Endothelial cell of umbilical vein (primary cell): ENCODE data around the gene CHMP4A.

Experiments
- CTCF ChIP-seq, 2 donors: IDR thresholded peaks; 1 replicate in 1 of 2; 2 replicates in 1 of 2; pipeline ENCODE4 v1.5.1; 2011; ENCODE audit warnings: low read length in 2 of 2, mild to moderate bottlenecking in 2 of 2, moderate library complexity in 2 of 2, control low read depth in 1 of 2, inconsistent platforms in 1 of 2, low read depth in 1 of 2; ENCODE audit not compliant: insufficient read depth in 1 of 2; ENCODE audit errors: extremely low read depth in 1 of 2
- POLR2A ChIP-seq: IDR thresholded peaks from 2 replicates; pipeline ENCODE4 v1.6.1; 2012; ENCODE audit warnings: low read depth, mild to moderate bottlenecking, control low read depth, low read length
- POLR2AphosphoS5 ChIP-seq: IDR thresholded peaks from 2 replicates; pipeline ENCODE4 v1.6.1; 2012; ENCODE audit warnings: low read depth, mild to moderate bottlenecking, control low read depth, low read length, moderate library complexity; ENCODE audit not compliant: insufficient read depth

GRCh38 chr14:24177041-24177825 is 36.1 kb downstream of the CHMP4A start:
- TF ChIP-seq POLR2AphosphoS5 (no peak), POLR2A (no peak), CTCF (IDR thresholded peaks at IDR 0.05; ENCODE audit: extremely low read depth in 1 of 2, insufficient read depth in 1 of 2, low read depth in 1 of 2, low read length in 2 of 2) (no peak)
